Loucy (cell line): ENCODE measurements around the gene ZC3HAV1.

ENCODE experiments used
- EZH2phosphoT487 ChIP-seq: fragments of 200-600 bp; IDR thresholded peaks from 2 replicates; pipeline ENCODE4 v1.6.1; 2018; ENCODE audit warnings: antibody characterized with exemption, mild to moderate bottlenecking, moderate library complexity, borderline replicate concordance
- TF ChIP-seq, protein P1 (sequence below): fragments of 200-600 bp; sonication (generic); conservative IDR thresholded peaks from 2 replicates; pipeline ENCODE4 v1.5.1; 2014; ENCODE audit warnings: mild to moderate bottlenecking, antibody characterized with exemption, low read length

DNA sequence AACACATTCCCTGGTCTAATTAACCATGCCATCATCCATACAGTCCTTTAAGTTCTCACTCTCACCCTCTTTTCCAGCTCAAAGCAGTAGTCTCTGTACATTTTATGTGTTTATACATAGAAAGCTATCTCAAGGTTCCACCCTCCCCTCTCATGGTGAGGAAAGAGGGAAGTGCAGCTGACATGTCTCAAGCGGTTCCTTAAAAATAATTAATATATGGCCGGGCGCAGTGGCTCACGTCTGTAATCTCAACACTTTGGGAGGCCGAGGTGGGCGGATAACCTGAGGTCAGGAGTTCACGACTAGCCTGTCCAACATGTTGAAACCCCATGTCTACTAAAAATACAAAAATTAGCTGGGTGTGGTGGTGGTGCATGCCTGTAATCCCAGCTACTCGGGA lies 36.7 kb downstream of the ZC3HAV1 start:
- TF ChIP-seq, protein P1, sequence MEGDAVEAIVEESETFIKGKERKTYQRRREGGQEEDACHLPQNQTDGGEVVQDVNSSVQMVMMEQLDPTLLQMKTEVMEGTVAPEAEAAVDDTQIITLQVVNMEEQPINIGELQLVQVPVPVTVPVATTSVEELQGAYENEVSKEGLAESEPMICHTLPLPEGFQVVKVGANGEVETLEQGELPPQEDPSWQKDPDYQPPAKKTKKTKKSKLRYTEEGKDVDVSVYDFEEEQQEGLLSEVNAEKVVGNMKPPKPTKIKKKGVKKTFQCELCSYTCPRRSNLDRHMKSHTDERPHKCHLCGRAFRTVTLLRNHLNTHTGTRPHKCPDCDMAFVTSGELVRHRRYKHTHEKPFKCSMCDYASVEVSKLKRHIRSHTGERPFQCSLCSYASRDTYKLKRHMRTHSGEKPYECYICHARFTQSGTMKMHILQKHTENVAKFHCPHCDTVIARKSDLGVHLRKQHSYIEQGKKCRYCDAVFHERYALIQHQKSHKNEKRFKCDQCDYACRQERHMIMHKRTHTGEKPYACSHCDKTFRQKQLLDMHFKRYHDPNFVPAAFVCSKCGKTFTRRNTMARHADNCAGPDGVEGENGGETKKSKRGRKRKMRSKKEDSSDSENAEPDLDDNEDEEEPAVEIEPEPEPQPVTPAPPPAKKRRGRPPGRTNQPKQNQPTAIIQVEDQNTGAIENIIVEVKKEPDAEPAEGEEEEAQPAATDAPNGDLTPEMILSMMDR: no peak
- TF ChIP-seq EZH2phosphoT487: no peak
